NCI-H2227 (cell line): ENCODE data around the gene NDUFAB1.
"Not testable (repeated sequence)": the region's sequence is repeated elsewhere in the genome, so short reads cannot be mapped to it uniquely, and the experiment has no call there.

Experiments used
- DNase-seq: peaks from one replicate; lab custom pipeline; 2025; ENCODE audit not compliant: unreplicated experiment; lab: John Stamatoyannopoulos, UW

NDUFAB1 gene

GRCh38 chr16:23556881-23557778, 39.0 kb downstream of the NDUFAB1 start, which contains the start of the genes EARS2 and UBFD1:
Gene EARS2 (minus strand): TSS chr16:23557350. CDS start chr16:23557343, 7 bp downstream.
Gene UBFD1 (plus strand): TSS chr16:23557727. CDS start chr16:23557743, 16 bp downstream.
- DNase-seq: peak; percentile 98

DNA sequence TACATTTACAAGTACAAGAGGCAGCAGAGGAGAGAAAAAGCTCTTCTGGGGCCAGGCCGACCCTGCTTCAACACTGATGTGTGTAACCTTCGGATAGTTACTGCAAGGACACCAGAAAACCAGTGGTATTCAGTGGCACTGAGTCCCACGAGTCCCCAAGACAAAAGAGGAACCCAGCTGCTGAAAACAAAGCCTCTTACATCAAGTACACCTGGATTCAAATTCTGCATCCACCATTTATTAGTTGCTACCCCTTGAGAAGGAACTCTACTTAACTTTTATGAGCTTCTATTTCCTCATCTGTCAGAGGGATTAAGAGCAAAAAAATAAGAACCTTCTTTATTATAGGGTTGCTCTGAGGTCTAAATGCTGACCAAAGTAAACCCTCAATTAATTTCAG, 41.6 kb downstream of the NDUFAB1 start:
- no peak for DNase-seq

DNA sequence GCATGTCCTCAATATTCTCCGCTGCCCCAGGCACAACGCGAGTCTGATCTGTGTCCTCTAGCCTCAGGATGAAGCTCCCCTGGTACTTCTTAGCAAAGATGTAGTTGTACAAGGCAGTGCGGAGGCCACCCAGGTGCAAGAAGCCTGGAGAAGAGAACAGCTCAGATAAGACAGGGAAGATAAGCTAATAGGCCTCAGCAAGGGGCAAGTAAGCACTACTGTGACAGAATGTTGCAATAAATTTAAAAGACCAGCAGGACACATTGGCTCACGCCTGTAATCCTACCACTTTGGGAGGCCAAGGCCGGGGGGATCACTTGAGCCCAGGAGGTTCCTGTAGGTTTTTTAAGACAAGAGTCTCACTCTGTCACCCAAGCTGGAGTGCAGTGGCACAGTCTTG, 44.0 kb downstream of the NDUFAB1 start:
- DNase-seq: no peak

DNA sequence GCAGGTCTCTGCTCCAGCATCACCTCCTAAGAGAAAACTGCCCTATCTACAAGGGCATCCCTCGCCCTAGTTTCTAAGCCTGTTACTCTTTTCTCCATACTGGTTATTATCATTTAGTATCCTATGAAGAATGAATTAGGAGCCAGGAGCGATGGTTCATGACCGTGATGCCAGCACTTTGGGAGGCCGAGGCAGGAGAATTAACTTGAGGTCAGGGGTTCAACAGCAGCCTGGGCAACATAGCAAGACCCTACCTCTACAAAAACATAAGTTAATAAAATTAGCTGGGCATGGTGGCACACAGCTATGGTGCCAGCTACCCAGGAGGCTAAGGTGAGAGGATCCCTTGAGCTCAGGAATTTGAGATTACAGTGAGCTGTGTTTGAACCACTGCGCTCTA, 46.2 kb downstream of the NDUFAB1 start:
- no peak for DNase-seq

DNA sequence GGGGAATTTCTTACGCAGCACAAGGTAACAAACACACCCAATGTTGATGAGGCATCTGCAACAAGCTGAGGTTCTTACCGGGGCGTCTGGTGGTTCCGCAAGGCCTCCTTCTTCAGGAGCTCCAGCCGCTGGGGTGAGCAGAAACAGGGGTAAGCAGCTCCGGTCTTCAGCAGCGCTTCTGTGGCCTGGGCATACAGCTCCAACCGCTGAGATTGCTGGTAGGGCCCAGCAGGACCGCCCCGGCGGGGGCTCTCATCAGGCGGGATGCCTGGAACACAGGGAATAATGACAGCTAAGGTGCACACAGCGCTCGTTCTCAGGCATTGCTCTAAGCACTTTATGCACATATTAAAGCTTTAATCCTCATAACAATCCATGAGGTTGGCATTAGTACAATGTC, 51.7 kb downstream of the NDUFAB1 start:
- DNase-seq: no peak

DNA sequence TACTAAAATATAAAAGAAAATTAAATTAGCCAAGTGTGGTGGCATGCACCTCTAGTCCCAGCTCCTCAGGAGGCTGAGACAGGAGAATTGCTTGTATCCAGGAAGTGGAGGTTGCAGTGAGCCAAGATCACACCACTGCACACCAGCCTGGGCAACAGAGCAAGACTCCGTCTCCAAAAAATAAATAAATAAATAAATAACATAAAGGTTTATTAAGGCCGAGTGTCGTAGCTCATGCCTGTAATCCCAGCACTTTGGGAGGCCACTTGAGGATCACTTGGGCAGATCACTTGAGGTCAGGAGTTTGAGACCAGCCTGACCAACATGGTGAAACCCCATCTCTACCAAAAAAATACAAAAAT, 55.3 kb downstream of the NDUFAB1 start:
- DNase-seq: not testable (repeated sequence)

DNA sequence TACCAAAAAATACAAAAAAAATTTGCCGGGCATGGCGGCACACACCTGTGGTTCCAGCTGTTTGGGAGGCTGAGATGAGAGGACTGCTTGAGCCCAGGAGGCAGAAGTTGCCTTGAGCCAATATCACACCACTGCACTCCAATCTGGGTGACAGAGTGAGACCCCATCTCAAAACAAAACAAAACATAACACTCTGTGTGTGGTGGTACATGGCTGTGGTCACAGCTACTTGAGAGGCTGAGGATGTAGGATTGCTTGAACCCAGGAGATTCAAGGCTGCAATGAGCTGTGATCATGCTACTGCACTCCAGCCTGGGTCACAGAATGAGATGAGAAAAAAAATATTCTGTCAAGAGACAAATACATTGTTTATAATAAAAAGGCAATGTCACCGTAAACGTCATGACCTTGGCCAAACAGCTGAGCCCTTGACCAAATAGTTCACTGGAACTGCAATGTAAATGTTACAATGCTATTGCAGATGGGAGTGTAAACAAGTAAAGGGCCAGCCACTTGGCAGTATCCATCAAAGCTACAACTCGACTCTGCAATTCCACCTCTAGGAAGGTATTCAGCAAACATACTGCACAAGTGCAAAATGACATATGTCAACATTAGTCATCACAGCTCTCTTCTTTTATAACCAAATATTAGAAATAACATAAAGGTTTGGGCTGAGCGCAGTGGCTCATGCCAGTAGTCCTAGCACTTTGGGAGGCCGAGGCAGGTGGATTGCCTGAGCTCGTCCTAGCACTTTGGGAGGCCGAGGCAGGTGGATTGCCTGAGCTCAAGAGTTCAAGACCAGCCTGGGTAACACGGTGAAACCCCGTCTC, 55.9 kb downstream of the NDUFAB1 start:
- DNase-seq: no peak

DNA sequence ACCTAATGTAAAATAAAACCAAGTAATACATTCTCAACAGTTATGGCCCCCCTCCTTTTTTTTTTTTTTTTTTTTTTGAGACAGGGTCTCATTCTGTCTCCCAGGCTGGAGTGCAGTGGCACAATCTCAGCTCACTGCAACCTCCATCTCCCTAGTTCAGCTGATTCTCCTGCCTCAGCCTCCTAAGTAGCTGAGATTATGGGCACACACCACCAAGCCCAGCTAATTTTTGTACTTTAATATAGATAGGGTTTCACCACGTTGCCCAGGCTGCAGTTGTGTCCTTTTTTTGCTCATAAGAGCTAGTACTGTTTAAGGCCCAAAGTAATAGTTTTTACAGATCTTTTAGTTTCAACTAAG, 57.2 kb downstream of the NDUFAB1 start:
- no peak for DNase-seq

DNA sequence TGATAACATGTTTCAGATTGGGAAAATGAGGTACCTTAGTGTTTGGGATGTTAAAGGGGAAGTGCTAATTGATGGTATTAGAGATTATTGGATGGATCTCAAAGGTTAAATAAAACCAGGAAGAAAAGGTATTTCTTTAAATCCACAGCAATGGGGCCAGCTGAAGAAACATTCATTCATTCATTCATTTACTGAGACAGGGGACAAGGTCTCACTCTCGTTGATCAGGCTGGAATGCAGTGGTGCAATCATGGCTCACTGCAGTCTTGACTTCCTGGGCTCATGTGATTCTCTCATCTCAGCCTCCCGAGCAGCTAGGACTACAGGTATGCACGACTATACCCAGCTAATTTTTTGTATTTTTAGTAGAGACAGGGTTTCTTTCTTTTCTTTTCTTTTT, 58.7 kb downstream of the NDUFAB1 start:
- no peak for DNase-seq

- no peak for DNase-seq
Observed at GRCh38 chr16:23535901-23536300, 60.2 kb downstream of the NDUFAB1 start.

DNA sequence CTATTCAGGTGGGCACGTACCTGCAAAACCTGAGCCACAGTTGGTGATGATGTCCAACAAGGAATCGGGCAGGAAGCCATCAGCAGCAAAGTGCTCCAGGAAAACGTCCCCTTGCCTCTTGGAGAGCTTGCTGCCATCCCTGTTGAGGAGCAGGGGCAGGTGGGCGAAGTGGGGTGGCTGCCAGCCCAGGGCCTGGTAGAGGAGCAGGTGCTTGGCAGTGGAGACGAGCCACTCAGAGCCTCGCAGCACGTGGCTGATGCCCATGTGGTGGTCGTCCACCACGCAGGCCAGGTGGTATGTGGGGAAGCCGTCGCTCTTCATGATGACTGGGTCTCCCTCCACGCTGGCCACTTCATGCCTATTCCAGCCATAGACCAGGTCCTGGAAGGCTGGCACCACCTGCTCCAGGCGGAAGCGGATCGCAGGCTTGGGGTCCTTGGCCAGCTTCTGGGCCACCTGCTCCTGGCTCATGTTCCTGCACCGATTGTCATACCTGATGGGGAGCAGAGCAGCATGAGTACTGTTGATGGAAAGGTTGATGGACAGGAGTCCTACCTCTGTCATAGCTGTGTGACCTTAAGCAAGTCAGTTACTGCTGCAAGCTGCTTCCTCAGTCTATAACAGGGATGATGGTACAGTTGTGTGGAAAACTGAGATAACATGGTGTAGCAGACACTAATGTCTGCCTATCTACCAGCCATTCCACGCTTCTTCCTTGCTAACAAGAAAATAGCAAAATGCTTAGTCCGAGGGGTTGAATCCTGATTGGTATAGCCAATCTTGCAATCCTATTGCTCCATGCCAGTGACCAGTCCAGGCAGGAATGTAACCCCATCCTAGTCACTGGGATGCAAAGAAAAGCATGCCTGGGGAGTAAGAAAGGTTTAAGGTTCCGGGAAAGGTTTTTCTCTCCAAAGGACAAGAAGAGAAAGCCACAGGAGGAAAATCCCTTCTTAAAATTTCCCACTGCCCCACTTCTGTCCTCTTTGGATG, 61.0 kb downstream of the NDUFAB1 start:
- no peak for DNase-seq

DNA sequence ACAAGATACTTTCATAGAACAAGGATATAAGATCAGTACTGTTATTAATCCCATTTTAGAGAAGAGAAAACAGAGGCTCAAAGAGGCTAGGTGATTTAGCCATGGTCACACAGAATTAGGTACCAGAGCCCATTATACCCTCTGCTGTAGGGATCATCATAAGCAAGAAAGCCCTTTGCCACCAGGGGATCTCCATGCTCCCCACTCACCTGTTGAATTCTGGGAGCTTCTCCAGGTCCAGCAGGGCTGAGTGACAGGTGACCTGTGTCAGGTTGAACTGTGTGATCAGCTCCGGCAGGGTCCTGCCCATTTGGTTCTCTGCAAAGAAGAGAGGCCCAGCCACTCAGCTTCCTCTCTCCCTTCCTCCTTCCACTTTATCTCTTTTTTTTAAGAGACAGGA, 63.7 kb downstream of the NDUFAB1 start:
- DNase-seq: no peak
